ENCODE measurements around the gene CNOT3. TPM values are rescaled to one million over a fixed set of nuclear protein-coding genes. Genes with fewer than 3 reads are reported as not detected.

The CNOT3 gene
- total and polyA plus RNA-seq, 9 of the 15 experiments (the other 6 are each of a cell fraction or from before 2014, with no cell fraction given): 0.27 to 60.4 (median 9.9) TPM

- in situ Hi-C loops (cut with MboI): no loop called here
- DNase-seq (ENCODE audit: extremely low read depth in 1 of 4, low spot score in 3 of 4): peak in 2 of 4 experiments; percentile 26 to 55
- intact Hi-C loops (cut with micrococcal nuclease): no loop called here
- Histone ChIP-seq H3K4me1 (replicated peaks in 1 of 2; ENCODE audit: control insufficient read depth in 2 of 2, insufficient read depth in 2 of 2, low read length in 2 of 2) (peaks cover 2 to 46% of the 10 kb centered on the region in 2 experiments; a peak in 2 of 5 replicates), H3K9me1 (ENCODE audit: control insufficient read depth, insufficient read depth, low read length) (no peaks in the 10 kb centered on the region), H3K27ac (ENCODE audit: extremely low read depth, low read depth, low read length) (no peak within 1 kb of the TSS), H3K27me3 (ENCODE audit: control insufficient read depth in 2 of 2, insufficient read depth in 2 of 2, low read length in 2 of 2) (no peaks in the 10 kb centered on the region), H3K4me3 (no peak within 1 kb of the TSS), H3K36me3 (ENCODE audit: control insufficient read depth, insufficient read depth, low read length) (peaks cover 10% of the 10 kb centered on the region; the same call in 2 of the 3 replicates), H4K20me1 (replicated peaks; ENCODE audit: control insufficient read depth, insufficient read depth, low read length) (no peaks in the 10 kb centered on the region), H3K79me2 (ENCODE audit: control insufficient read depth, insufficient read depth, low read length) (no peaks in the 10 kb centered on the region), H3K4me2 (ENCODE audit: insufficient read depth, low read length) (no peak within 1 kb of the TSS), H2AFZ (ENCODE audit: low read depth, low read length) (no peak within 1 kb of the TSS), H3K9me3 (replicated peaks; ENCODE audit: control insufficient read depth, insufficient read depth, low read depth, low read length) (no peaks in the 10 kb centered on the region), H3K9ac (ENCODE audit: insufficient read depth in 1 of 2, low read depth in 2 of 2, low read length in 2 of 2) (peak within 1 kb of the TSS in 1 of 2 experiments; percentile 43; a peak in 1 of 4 replicates)
- peak; percentile 68 for ATAC-seq
- POLR2A ChIA-PET: interaction anchor here (0.8 to 3.4 kb wide), 5 partner anchors 11 to 33 kb away, joined by 4 to 19 read pairs (median 5); partner anchors contain the start of genes MBOAT7, RPS9 and TSEN34
- WGBS (ENCODE audit: insufficient coverage, low coverage, missing lambda C conversion rate): 14% methylated on average over 10 of the region's 13 CpGs
- CTCF ChIA-PET (ENCODE audit: low intra/inter-chr PET ratio): interaction anchor here (5.9 kb wide), 1 partner anchor 58 kb away, joined by 37 read pairs; no protein-coding TSS in a partner anchor
- BruUV-seq (replicated peaks): no TSS peak
- FAIRE-seq: peak; percentile 70
- TF ChIP-seq ZEB2 (IDR thresholded peaks at IDR 0.05) (peak; percentile 97), POLR2A (conservative IDR thresholded peaks at IDR 0.05) (peak; percentile 67), FOXP4 (CRISPR knock-in tag; IDR thresholded peaks at IDR 0.05; ENCODE audit: borderline replicate concordance) (no peak), ZBED1 (IDR thresholded peaks at IDR 0.05) (no peak), KDM2B (CRISPR knock-in tag; IDR thresholded peaks at IDR 0.05) (no peak), FOXO4 (CRISPR knock-in tag; IDR thresholded peaks at IDR 0.05) (no peak), ZNF57 (CRISPR knock-in tag; IDR thresholded peaks at IDR 0.05) (no peak), FOXJ2 (tag; IDR thresholded peaks at IDR 0.05) (no peak), SUPT5H (IDR thresholded peaks at IDR 0.05) (peak; percentile 59; the same call in 1 of the 2 replicates), MCM7 (IDR thresholded peaks at IDR 0.05) (no peak), MAZ (CRISPR knock-in tag; conservative IDR thresholded peaks at IDR 0.05 in 1 of 2, IDR thresholded peaks at IDR 0.05 in 1 of 2) (no peak; a peak in 1 of 4 replicates), STAT6 (CRISPR knock-in tag; IDR thresholded peaks at IDR 0.05) (no peak), DPF2 (IDR thresholded peaks at IDR 0.05) (no peak), KAT2B (IDR thresholded peaks at IDR 0.05; ENCODE audit: low read depth, low read length) (no peak), FOXA3 (CRISPR knock-in tag; conservative IDR thresholded peaks at IDR 0.05 in 1 of 2, IDR thresholded peaks at IDR 0.05 in 1 of 2) (no peak), POLR2B (IDR thresholded peaks at IDR 0.05; ENCODE audit: low read depth, partially characterized antibody) (peak; percentile 48), ZNF232 (CRISPR knock-in tag; IDR thresholded peaks at IDR 0.05) (no peak)
Measured at GRCh38 chr19:54172471-54173358, 35.2 kb downstream of the CNOT3 start, which contains the start of gene TMC4. Gene TMC4 (minus strand): TSS chr19:54173160. CDS start chr19:54173117, 43 bp downstream.

Measured in K562 (cell line).